ENCODE measurements around the gene CCDC187.

The CCDC187 gene

DNA sequence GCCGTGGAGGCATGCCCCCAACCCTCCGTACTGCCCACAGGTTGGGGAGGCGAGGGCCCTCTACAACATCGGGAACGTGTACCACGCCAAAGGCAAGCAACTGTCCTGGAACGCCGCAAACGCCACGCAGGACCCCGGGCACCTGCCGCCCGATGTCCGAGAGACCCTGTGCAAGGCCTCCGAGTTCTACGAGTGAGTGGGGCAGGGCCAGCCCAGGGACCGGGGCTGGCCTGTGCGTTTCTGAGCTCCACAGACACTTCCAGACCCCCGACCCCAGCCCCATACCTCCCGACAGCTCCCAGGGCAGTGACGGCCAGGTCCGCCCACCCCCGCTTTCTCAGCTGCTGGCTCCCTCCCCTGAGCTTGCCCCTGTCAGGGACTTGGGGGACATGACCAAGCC is 33.0 kb upstream of the CCDC187 start:
- TF ChIP-seq TAF1 (IDR thresholded peaks at IDR 0.05; ENCODE audit: borderline replicate concordance, insufficient read depth, low read length): no peak

DNA sequence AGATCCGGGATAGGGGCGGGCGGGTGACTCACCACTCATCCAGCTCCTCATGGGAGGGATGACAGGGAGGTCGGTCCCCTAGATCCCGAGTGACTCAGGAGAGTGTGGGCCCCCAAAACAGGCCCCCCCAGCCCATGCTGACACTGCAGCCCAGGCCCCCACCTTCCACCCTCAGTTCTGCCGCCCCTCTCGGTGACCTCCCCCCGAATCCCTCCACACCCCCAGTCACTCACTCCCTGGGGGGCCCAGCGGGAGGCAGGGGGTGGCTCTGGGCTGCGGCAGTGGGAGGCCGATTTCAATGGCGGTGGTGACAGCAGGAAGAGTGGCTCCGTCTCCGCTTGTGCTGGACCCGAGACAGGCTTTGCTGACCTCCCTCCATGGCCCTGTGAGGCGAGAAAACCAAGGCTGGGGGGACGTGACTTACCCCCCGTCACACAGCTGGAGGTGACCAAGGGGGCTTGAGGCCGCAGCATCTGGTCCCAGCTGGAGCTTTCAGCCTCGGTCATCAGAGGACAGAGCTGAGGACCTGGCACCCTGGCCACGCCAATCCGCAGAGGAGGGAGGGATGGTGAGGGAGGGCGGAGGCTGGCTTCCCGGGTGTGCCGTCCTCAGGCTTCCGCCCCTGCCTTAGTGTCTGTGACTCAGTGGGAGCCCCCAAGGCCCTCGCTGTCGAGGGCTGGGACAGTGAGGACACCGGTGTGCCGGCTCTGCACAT is 32.4 kb upstream of the CCDC187 start:
- no peak for TF ChIP-seq POLR2AphosphoS5 (IDR thresholded peaks at IDR 0.05; ENCODE audit: low read depth, low read length)
- TF ChIP-seq, protein P1, sequence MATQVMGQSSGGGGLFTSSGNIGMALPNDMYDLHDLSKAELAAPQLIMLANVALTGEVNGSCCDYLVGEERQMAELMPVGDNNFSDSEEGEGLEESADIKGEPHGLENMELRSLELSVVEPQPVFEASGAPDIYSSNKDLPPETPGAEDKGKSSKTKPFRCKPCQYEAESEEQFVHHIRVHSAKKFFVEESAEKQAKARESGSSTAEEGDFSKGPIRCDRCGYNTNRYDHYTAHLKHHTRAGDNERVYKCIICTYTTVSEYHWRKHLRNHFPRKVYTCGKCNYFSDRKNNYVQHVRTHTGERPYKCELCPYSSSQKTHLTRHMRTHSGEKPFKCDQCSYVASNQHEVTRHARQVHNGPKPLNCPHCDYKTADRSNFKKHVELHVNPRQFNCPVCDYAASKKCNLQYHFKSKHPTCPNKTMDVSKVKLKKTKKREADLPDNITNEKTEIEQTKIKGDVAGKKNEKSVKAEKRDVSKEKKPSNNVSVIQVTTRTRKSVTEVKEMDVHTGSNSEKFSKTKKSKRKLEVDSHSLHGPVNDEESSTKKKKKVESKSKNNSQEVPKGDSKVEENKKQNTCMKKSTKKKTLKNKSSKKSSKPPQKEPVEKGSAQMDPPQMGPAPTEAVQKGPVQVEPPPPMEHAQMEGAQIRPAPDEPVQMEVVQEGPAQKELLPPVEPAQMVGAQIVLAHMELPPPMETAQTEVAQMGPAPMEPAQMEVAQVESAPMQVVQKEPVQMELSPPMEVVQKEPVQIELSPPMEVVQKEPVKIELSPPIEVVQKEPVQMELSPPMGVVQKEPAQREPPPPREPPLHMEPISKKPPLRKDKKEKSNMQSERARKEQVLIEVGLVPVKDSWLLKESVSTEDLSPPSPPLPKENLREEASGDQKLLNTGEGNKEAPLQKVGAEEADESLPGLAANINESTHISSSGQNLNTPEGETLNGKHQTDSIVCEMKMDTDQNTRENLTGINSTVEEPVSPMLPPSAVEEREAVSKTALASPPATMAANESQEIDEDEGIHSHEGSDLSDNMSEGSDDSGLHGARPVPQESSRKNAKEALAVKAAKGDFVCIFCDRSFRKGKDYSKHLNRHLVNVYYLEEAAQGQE (IDR thresholded peaks at IDR 0.05; ENCODE audit: insufficient read depth in 1 of 2, low read depth in 2 of 2, low read length in 2 of 2): no peak
- TF ChIP-seq SIN3A (IDR thresholded peaks at IDR 0.05; ENCODE audit: borderline replicate concordance, insufficient read depth, low read length): no peak
- TF ChIP-seq FOXP2 (optimal IDR thresholded peaks at IDR 0.05; ENCODE audit: borderline replicate concordance, extremely low read depth, extremely low read length, insufficient read depth): no peak
- TF ChIP-seq TAF1 (IDR thresholded peaks at IDR 0.05; ENCODE audit: borderline replicate concordance, insufficient read depth, low read length): no peak

DNA sequence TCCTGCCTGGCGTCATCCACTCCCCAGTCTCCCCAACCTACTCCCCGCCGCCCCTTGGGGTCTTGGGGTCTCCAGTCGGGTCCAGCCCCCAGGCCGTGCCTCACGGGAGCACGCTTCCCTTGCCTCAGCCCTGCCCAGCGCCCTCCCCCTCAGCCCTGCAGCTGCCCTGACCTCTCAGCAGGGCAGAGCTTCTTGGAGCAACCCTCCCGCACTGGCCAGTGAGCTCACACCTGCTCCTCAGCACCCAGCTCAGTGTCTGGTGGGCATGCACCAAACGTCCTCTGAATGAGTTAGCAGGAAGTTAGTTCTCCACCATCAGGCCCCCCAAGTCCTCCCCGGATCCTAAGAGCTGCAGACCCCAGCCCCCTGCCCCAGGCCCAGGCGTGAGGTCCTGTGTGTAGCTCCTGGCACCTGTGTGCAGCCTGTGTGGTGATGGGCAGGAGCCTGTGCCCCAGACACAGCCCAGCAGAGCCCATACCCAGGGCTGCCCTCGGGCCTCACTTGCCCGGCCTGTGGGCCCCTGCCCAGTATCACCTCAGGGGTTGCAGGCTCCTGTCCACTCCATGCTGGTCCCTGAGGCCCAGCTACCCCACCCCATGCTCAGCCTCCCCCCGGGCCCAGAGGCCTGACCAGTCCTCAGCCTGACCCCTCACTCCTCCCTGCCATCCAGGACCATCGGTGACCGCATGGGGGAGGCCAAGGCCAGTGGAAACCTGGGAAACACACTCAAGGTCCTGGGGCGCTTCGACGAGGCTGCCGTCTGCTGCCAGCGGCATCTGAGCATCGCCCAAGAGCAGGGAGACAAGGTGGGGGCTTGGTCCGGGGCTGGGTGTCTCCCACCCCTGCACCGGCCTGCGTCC is 31.6 kb upstream of the CCDC187 start:
- TF ChIP-seq SIN3A (IDR thresholded peaks at IDR 0.05; ENCODE audit: borderline replicate concordance, insufficient read depth, low read length): no peak
- TF ChIP-seq, protein P1 (IDR thresholded peaks at IDR 0.05; ENCODE audit: insufficient read depth in 1 of 2, low read depth in 2 of 2, low read length in 2 of 2): no peak
- TF ChIP-seq FOXP2 (optimal IDR thresholded peaks at IDR 0.05; ENCODE audit: borderline replicate concordance, extremely low read depth, extremely low read length, insufficient read depth): no peak
- TF ChIP-seq TAF1 (IDR thresholded peaks at IDR 0.05; ENCODE audit: borderline replicate concordance, insufficient read depth, low read length): no peak
- no peak for TF ChIP-seq POLR2AphosphoS5 (IDR thresholded peaks at IDR 0.05; ENCODE audit: low read depth, low read length)

DNA sequence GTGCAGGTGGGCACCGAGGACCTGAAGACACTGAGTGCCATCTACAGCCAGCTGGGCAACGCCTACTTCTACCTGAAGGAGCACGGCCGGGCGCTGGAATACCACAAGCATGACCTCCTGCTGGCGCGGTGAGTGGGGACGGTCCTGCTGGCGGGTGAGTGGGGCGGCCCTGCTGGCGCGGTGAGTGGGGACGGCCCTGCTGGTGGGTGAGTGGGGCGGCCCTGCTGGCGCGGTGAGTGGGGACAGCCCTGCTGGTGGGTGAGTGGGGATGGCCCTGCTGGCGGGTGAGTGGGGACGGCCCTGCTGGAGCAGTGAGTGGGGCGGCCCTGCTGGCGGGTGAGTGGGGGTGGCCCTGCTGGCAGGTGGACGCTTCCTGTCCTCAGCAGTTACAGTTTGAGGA is 30.6 kb upstream of the CCDC187 start:
- TF ChIP-seq TAF1 (IDR thresholded peaks at IDR 0.05; ENCODE audit: borderline replicate concordance, insufficient read depth, low read length) (no peak), FOXP2 (optimal IDR thresholded peaks at IDR 0.05; ENCODE audit: borderline replicate concordance, extremely low read depth, extremely low read length, insufficient read depth) (no peak), POLR2AphosphoS5 (IDR thresholded peaks at IDR 0.05; ENCODE audit: low read depth, low read length) (no peak), SIN3A (IDR thresholded peaks at IDR 0.05; ENCODE audit: borderline replicate concordance, insufficient read depth, low read length) (no peak)
- TF ChIP-seq, protein P1 (IDR thresholded peaks at IDR 0.05; ENCODE audit: insufficient read depth in 1 of 2, low read depth in 2 of 2, low read length in 2 of 2): no peak

DNA sequence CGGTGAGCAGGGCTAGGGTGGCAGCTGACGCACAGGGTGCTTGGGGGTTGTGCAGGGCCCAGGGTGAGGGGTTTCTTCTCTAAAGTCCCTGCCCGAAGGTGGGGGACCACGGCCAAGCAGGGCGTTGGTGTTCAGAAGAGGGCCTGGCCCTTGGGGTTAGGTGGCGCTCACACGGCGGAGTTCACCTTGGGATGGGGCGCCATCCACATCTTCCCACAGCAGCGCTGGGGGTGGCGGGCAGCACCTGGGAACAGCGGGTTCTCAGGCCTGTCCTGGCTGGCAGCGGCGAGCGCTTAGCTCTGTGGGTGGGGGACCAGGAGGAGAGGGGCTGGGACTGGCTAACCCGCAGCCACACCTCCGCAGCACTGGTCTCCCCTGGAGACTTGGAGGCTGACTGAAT is 29.6 kb upstream of the CCDC187 start:
- no peak for TF ChIP-seq SIN3A (IDR thresholded peaks at IDR 0.05; ENCODE audit: borderline replicate concordance, insufficient read depth, low read length)
- TF ChIP-seq, protein P1 (IDR thresholded peaks at IDR 0.05; ENCODE audit: insufficient read depth in 1 of 2, low read depth in 2 of 2, low read length in 2 of 2): no peak
- TF ChIP-seq TAF1 (IDR thresholded peaks at IDR 0.05; ENCODE audit: borderline replicate concordance, insufficient read depth, low read length): no peak
- TF ChIP-seq FOXP2 (optimal IDR thresholded peaks at IDR 0.05; ENCODE audit: borderline replicate concordance, extremely low read depth, extremely low read length, insufficient read depth): no peak
- no peak for TF ChIP-seq POLR2AphosphoS5 (IDR thresholded peaks at IDR 0.05; ENCODE audit: low read depth, low read length)

Data from PFSK-1 (cell line).